GM19324 (cell line): ENCODE data around the gene BSN.

Source experiments
- ATAC-seq: cut with Tn5 transposase; IDR thresholded peaks from one replicate; pipeline ENCODE4 v1.9.1; 2021; ENCODE audit warnings: mild to moderate bottlenecking, moderate library complexity; ENCODE audit not compliant: unreplicated experiment, low FRiP score

BSN gene

DNA sequence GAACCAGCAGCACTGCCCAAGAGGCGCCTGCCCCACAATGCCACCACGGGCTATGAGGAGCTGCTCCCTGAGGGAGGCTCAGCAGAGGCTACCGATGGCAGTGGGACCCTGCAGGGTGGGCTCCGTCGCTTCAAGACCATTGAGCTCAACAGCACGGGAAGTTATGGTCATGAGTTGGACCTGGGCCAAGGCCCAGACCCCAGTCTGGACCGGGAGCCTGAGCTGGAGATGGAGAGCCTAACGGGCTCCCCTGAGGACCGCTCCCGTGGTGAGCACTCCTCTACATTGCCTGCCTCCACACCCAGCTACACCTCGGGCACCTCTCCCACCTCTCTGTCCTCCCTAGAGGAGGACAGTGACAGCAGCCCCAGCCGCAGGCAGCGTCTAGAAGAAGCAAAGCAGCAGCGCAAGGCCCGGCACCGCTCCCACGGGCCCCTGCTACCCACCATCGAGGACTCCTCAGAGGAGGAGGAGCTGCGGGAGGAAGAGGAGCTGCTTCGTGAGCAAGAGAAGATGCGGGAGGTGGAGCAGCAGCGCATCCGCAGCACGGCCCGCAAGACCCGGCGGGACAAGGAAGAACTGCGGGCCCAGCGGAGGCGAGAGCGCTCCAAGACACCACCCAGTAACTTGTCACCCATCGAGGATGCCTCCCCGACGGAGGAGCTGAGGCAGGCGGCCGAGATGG is 98.1 kb downstream of the BSN start:
- no peak for ATAC-seq

DNA sequence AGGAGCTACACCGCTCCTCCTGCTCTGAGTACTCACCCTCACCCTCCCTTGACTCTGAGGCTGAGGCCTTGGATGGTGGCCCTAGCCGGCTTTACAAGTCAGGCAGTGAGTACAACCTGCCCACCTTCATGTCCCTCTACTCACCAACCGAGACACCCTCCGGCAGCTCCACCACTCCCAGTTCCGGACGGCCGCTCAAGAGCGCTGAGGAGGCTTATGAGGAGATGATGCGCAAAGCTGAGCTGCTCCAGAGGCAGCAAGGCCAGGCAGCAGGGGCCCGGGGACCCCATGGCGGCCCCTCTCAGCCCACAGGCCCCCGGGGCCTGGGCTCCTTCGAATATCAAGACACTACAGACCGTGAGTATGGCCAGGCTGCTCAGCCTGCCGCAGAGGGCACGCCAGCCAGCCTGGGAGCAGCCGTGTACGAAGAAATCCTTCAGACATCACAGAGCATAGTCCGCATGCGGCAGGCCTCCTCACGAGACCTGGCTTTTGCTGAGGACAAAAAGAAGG is 98.7 kb downstream of the BSN start:
- ATAC-seq, result no peak

DNA sequence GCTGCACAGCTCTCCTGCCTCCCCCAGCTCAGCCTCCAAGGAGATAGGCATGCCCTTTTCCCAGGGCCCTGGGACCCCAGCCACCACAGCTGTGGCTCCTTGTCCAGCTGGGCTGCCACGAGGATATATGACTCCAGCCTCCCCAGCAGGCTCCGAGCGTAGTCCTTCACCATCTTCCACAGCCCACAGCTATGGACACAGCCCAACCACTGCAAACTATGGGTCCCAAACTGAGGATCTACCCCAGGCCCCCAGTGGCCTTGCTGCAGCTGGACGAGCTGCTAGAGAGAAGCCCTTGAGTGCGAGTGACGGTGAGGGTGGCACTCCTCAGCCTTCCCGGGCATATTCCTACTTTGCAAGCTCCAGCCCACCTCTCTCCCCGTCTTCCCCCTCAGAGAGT is 99.3 kb downstream of the BSN start:
- no peak for ATAC-seq

DNA sequence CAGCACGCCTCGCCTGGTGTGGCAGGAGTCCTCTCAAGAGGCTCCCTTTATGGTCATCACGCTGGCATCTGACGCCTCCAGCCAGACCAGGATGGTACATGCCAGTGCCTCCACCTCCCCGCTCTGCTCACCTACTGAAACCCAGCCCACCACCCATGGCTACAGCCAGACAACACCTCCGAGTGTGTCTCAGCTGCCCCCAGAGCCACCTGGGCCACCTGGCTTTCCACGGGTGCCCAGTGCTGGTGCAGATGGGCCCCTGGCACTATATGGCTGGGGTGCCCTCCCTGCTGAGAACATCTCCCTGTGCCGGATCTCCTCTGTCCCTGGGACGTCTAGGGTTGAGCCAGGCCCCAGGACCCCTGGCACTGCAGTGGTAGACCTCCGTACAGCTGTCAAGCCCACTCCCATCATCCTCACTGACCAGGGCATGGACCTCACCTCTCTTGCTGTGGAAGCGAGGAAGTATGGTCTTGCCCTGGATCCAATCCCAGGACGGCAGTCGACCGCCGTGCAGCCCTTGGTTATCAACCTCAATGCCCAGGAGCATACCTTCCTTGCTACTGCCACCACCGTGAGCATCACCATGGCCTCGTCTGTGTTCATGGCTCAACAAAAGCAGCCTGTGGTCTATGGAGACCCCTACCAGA is 100.0 kb downstream of the BSN start:
- ATAC-seq, result no peak

DNA sequence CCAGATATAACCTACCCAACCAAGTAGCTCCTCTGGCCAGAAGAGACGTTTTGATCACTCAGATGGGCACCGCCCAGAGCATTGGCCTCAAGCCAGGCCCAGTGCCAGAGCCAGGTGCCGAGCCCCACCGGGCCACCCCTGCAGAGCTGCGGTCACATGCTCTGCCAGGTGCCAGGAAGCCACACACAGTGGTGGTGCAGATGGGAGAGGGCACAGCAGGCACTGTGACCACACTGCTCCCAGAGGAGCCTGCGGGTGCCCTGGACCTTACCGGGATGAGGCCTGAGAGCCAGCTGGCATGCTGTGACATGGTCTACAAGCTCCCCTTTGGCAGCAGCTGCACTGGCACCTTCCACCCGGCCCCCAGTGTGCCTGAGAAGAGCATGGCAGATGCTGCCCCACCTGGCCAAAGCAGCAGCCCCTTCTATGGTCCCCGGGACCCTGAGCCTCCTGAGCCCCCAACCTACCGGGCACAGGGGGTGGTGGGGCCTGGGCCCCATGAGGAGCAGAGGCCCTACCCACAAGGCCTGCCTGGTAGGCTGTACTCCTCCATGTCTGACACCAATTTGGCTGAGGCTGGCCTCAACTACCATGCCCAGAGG is 100.8 kb downstream of the BSN start:
- no peak for ATAC-seq

DNA sequence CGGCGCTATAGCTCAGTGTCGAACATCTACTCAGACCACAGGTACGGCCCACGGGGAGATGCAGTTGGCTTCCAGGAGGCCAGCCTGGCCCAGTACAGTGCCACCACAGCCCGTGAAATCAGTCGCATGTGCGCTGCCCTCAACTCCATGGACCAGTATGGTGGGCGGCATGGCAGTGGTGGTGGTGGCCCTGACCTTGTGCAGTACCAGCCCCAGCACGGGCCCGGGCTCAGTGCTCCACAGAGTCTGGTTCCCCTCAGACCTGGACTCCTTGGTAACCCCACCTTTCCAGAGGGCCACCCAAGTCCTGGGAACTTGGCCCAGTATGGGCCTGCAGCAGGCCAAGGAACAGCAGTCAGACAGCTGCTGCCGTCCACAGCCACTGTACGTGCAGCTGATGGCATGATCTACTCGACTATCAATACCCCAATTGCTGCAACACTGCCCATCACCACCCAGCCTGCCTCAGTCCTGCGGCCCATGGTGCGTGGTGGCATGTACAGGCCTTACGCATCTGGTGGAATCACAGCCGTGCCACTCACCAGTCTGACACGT is 101.5 kb downstream of the BSN start:
- ATAC-seq, result no peak

DNA sequence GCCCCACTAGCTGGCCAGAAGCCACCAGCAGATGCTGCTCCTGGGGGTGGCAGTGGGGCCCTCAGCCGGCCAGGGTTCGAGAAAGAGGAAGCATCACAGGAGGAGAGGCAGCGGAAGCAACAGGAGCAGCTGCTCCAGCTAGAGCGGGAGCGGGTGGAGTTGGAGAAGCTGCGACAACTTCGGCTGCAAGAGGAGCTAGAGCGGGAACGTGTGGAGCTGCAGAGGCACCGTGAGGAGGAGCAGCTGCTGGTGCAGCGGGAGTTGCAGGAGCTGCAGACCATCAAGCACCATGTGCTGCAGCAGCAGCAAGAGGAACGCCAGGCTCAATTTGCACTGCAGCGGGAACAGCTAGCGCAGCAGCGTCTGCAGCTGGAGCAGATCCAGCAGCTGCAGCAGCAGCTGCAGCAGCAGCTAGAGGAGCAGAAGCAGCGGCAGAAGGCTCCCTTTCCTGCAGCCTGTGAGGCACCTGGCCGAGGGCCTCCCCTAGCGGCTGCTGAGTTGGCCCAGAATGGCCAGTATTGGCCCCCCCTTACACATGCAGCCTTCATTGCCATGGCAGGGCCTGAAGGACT is 102.3 kb downstream of the BSN start:
- no peak for ATAC-seq

DNA sequence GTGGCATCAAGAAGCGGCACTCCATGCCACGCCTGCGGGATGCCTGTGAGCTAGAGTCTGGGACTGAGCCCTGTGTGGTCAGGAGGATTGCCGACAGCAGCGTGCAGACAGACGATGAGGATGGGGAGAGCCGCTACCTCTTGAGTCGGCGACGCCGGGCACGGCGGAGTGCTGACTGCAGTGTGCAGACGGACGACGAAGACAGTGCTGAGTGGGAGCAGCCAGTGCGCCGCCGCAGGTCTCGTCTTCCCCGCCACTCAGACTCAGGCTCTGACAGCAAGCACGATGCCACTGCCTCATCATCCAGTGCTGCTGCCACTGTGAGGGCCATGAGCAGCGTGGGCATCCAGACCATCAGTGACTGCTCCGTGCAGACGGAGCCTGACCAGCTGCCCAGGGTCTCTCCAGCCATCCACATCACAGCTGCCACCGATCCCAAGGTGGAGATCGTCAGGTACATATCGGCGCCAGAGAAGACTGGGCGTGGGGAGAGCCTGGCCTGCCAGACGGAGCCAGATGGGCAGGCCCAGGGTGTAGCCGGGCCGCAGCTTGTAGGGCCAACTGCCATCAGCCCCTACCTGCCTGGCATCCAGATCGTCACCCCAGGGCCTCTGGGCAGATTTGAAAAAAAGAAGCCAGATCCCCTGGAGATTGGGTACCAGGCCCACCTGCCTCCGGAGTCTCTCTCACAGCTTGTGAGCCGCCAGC is 103.1 kb downstream of the BSN start:
- no peak for ATAC-seq

DNA sequence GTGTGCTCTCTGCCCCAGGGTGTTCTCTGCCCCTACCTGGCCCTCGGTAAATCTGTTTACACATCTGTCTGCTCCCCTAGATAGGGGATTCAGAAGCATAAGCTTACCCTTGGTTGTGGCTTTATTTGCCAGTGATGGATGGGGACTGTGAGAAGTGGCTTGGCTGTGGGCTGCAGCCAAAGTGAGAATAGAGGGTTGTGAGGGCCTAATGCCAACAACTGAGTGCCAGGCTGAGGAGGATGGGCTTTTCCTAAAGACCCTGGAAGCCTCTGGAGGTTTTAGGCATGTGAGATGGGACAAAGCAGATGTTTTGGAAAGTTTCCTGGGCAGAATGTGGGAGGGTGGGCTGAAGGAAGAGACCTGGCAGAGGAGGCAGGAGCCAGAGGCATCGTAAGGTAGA is 104.4 kb downstream of the BSN start:
- no peak for ATAC-seq

DNA sequence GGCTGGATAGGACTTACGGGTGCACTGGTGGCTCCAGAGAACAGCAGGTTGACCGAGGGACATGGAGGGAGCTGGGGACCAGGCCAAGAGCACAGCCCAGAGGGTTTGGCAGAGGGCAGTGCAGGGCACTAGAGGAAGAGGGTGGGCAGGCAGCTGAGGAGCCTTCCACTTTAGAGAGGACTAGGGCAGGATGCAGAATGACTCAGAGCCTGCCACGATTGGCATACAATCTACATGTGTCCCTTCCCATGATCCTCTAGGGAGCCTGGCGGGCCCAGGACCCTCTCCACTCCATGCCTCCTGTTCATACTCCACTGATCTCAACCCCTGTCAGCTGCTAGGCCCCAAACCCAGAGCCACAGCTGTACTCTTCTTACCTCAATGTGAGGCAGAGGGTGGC is 105.5 kb downstream of the BSN start:
- no peak for ATAC-seq

DNA sequence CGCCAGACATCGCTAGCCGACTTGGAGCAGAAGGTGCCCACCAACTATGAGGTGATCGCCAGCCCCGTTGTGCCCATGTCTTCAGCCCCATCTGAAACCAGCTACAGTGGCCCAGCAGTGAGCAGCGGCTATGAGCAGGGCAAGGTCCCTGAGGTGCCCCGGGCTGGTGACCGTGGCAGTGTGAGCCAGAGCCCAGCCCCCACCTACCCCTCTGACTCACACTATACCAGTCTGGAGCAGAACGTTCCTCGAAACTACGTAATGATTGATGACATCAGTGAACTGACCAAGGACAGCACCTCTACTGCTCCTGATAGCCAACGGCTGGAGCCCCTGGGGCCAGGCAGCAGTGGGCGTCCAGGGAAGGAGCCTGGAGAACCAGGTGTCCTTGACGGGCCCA is 107.0 kb downstream of the BSN start:
- no peak for ATAC-seq

DNA sequence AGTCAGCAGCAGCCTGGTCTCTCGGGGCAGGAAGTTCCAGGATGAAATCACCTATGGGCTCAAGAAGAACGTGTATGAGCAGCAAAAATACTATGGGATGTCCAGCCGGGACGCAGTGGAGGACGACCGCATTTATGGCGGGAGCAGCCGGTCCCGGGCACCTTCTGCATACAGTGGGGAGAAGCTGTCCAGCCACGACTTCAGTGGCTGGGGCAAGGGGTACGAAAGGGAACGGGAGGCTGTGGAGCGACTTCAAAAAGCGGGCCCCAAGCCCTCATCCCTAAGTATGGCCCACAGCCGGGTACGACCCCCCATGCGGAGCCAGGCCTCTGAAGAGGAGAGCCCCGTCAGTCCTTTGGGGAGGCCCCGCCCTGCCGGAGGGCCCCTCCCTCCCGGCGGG is 107.7 kb downstream of the BSN start:
- ATAC-seq, result no peak

DNA sequence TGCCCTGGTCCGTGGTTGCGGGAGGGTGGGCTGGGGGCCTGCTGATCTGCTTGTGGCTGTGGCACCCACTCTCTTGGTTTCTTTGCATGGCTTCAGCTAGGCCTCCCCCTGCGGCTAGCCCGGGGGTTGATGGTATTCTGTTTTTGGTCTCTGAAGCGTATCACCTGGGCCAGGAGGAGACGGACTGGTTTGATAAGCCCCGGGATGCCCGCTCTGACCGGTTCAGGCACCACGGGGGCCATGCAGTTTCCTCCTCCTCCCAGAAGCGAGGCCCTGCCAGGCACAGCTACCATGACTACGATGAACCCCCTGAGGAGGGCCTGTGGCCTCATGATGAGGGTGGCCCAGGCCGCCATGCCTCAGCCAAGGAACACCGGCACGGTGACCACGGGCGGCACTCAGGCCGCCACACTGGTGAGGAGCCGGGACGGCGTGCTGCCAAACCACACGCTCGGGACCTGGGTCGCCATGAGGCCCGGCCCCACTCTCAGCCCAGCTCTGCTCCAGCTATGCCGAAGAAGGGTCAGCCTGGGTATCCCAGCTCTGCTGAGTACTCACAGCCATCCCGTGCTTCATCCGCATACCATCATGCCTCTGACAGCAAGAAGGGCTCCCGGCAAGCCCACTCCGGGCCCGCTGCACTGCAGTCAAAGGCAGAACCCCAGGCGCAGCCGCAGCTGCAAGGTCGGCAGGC is 108.6 kb downstream of the BSN start:
- no peak for ATAC-seq

DNA sequence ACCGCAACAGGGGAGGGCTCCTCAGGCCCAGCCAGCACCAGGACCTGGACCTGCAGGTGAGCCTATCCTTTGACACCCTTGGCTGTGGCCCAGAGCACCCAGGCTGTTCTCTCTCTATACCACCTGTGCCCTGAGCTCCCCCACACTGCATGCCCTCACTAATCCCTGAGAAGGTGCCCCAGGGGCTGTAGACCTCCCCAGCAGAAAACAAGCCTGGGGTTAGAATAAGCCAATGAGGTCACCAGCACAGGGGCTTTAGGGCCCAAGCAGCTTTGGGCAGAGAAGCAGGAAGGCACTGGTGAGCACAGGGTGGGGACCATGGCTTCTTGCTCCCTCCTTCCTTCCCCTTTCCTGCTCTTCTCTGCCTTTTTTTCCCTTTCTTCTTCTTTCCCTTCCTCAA is 109.6 kb downstream of the BSN start:
- ATAC-seq, result no peak

DNA sequence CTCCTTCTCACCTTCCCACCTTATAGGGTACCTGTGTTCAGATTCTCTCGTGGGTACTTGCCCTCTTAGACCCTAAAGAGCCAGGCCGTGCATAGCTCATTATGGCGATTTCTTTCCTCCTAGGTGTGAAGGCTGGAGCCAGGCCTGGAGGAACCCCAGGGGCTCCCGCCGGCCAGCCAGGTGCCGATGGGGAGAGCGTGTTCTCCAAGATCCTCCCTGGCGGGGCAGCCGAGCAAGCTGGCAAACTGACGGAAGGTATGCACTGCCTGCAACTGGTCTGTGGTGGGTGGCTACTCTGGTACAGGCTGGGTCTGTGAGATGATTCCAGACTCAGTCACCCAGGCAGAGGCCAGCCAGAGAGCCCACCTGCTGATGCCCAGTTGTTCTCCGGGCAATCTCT is 110.0 kb downstream of the BSN start:
- no peak for ATAC-seq

DNA sequence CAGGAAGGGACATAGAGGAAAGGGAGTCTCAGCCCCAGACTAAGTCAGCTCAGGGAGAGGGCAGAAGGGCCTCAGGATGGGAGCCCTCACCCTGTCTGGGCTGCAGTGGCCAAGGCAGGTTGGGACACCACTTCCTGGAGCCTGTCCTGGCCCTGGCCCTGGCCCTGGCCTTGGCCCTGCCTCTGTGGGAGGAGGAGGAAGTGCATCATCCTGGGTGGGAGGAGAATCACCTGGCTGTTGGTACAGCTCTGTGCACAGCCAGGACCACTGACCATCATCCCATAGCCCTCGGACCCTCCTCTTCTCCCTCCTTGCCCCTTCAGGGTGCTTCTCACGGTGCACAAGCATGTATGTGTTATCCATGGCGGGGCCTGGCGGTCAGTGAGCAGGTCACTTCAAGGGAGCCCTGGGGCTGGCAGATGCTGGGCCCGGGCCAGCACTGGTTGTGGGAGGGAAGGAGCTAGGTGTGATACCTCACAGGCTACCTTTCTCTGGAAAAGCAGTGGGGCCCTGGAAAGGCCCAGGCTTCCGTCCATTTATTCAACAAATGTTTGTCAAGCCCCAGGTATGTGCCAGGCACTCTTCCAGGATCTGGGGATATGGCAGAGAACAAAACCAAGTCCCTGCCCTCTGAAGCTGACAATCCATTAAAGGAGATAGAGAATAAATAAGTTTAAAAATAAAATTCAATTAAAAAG is 111.7 kb downstream of the BSN start:
- ATAC-seq, result no peak

DNA sequence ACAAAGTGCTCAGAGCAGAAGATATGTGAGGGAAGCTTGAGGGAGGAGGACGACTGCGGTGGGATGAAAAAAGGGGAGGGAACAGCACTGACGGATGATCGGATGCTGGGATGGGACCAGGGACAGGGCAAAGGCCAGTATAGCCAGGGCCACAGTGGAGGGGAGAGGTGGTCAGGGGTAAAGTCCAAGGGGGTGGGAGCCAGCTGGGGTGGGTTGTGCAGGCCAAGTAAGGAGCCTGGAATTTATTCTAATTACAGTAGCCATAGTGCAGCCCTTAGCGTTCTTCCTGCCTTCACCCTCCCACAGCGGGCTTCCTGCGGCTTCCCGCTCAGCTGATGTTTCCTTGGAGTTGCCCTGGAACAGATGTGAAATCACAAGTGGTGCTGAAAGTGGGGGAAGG is 112.3 kb downstream of the BSN start:
- no peak for ATAC-seq

DNA sequence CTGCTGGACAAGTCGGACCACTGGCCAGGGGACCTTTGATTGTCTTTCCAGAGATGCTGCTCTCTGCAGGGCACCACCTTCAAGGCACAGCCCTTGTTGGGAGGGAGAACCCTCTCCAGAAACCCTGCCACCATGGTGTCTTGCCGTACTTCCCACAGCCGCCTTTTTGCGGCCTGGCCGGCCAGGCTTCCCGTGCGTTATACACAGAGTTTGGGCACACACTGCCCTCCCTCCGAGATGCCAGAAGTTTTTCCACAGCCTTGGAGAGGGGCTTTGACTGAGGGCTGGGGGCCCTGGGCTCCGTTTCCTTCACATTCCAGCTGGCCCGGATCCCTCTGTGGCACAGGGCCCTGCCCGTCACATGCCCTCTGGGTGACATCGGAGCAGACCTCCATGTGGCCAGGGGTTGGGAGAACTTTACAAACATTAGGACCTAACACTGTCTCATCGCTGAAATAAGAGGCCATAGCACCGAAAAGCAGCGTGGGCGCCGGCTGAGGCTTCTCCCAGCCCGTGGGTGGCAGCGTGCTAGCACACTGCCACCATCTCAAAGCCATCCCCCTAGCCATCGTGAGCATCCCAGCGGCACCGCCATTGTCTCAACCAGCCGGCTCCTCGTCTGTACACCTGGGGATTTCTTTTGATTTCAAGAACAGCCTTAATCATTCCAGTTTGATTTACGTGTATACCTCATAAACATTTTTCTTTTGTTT is 113.6 kb downstream of the BSN start:
- ATAC-seq, result no peak

DNA sequence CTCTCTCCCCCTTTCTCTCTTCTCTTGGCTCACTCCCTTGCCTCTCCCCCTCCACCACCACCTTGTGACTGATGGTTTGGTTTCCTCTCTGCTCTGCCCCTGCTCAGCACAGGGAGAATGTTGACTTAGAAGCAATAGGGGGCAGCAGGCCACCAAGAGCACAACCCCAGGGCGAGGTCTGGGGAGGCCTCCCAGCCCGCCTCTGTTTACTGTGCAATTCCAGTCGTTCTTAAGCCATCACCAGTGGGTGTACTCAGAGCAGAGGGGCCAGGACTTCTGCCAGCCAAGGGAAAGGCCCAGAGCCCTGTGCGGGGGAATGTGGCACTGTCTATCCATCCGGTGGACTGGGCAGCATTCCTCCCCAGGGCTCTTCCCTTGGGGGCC is 114.1 kb downstream of the BSN start:
- ATAC-seq, result no peak
